B cell (primary cell): Measurements from ENCODE around the gene SH2B2. TPM values are rescaled to one million over a fixed set of nuclear protein-coding genes. Genes with fewer than 3 reads are reported as not detected.
"Not testable (repeated sequence)": the region's sequence is repeated elsewhere in the genome, so short reads cannot be mapped to it uniquely, and the experiment has no call there.

ENCODE experiments used
- ATAC-seq: fragments of 200-7000 bp; cut with Tn5 transposase; one replicate; pipeline ENCODE4 v1.10.0; 2021; ENCODE audit warnings: low read depth, mild to moderate bottlenecking, moderate number of reproducible peaks, moderate library complexity
- CTCF ChIA-PET: fragments of 350-600 bp; sonication (Branson Sonifier 250); formaldehyde crosslinking; loops from one replicate; lab custom pipeline; 2021; ENCODE audit warnings: antibody characterized with exemption, inconsistent platforms; lab: Charles Lee
- POLR2A ChIA-PET: fragments of 350-600 bp; sonication (Branson Sonifier 250); formaldehyde crosslinking; loops from one replicate; lab custom pipeline; 2021; ENCODE audit warnings: antibody characterized with exemption; lab: Charles Lee
- DNase-seq: peaks from one replicate; pipeline ENCODE4 v3.0.0; 2013
- H2AFZ ChIP-seq: 2 replicates; pipeline ENCODE4 v1.6.1; 2012; ENCODE audit warnings: mild to moderate bottlenecking, low read depth, low read length; ENCODE audit not compliant: insufficient read depth, poor library complexity, severe bottlenecking
- H3K27ac ChIP-seq, 2 donors: 1 replicate in 1 of 2; 2 replicates in 1 of 2; pipeline ENCODE4 v1.5.1; 2012 to 2013; ENCODE audit warnings: low read length in 2 of 2, mild to moderate bottlenecking in 2 of 2, moderate library complexity in 1 of 2
- H3K27me3 ChIP-seq, 4 experiments: fragments of 200-600 bp in 1 of 4; sonication (generic) in 1 of 4; replicated peaks in 1 of 4; 1 replicate in 2 of 4; 2 replicates in 2 of 4; pipeline versions ENCODE4 v1.6.1 to v1.7.0; 2013 to 2016; ENCODE audit warnings: low read length in 3 of 4, mild to moderate bottlenecking in 2 of 4, mixed read lengths in 1 of 4, moderate library complexity in 1 of 4; ENCODE audit not compliant: insufficient read depth in 4 of 4, control insufficient read depth in 3 of 4; ENCODE audit errors: control extremely low read depth in 1 of 4
- H3K36me3 ChIP-seq, 2 experiments: replicated peaks in 1 of 2; 1 replicate in 1 of 2; 2 replicates in 1 of 2; pipeline versions ENCODE4 v1.6.1 to v1.7.1; 2013; ENCODE audit warnings: low read length in 1 of 2; ENCODE audit not compliant: insufficient read depth in 2 of 2, control insufficient read depth in 1 of 2; ENCODE audit errors: control extremely low read depth in 1 of 2, extremely low read depth in 1 of 2
- H3K4me1 ChIP-seq, 2 donors: fragments of 200-600 bp in 1 of 2; sonication (generic) in 1 of 2; 1 replicate in 1 of 2; 2 replicates in 1 of 2; pipeline versions ENCODE4 v1.5.1 to v1.6.1; 2013 to 2017; ENCODE audit warnings: low read length in 2 of 2; ENCODE audit not compliant: control insufficient read depth in 2 of 2, insufficient read depth in 2 of 2
- H3K4me2 ChIP-seq: replicated peaks from 2 replicates; pipeline ENCODE3; 2012; ENCODE audit warnings: mild to moderate bottlenecking, low read depth, low read length; ENCODE audit not compliant: poor library complexity, severe bottlenecking
- H3K4me3 ChIP-seq, 5 experiments: fragments of 200-600 bp in 1 of 5; sonication (generic) in 1 of 5; 1 replicate in 3 of 5; 2 replicates in 2 of 5; pipeline versions ENCODE4 v1.5.1 to v1.7.0; 2011 to 2016; ENCODE audit warnings: low read length in 4 of 5, mild to moderate bottlenecking in 4 of 5, low read depth in 2 of 5, control low read depth in 1 of 5, moderate library complexity in 1 of 5; ENCODE audit not compliant: insufficient read depth in 1 of 5; ENCODE audit errors: control extremely low read depth in 1 of 5, extremely low read depth in 1 of 5
- H3K79me2 ChIP-seq: fragments of 200-600 bp; sonication (generic); one replicate; pipeline ENCODE4 v1.6.0; 2016; ENCODE audit warnings: low read length; ENCODE audit not compliant: control insufficient read depth, insufficient read depth
- H3K9ac ChIP-seq: fragments of 200-600 bp; sonication (generic); 2 replicates; pipeline ENCODE4 v1.6.1; 2017; ENCODE audit warnings: mild to moderate bottlenecking, low read length, moderate library complexity
- H3K9me3 ChIP-seq, 3 donors: one replicate each; pipeline versions ENCODE4 v1.6.1 to v1.7.1; 2013; ENCODE audit warnings: low read length in 2 of 3; ENCODE audit not compliant: control insufficient read depth in 2 of 3, insufficient read depth in 1 of 3; ENCODE audit errors: control extremely low read depth in 1 of 3
- H4K20me1 ChIP-seq: 2 replicates; pipeline ENCODE4 v1.6.0; 2012; ENCODE audit warnings: mild to moderate bottlenecking, low read length; ENCODE audit not compliant: insufficient read depth, control insufficient read depth, poor library complexity, severe bottlenecking
- H3K27ac Mint-ChIP-seq: one replicate; pipeline ENCODE4 v1.8.0; 2021; ENCODE audit warnings: mixed read lengths
- H3K27me3 Mint-ChIP-seq: one replicate; pipeline ENCODE4 v1.8.0; 2021; ENCODE audit warnings: mixed read lengths
- H3K4me1 Mint-ChIP-seq: one replicate; pipeline ENCODE4 v1.8.0; 2021; ENCODE audit warnings: mixed read lengths
- H3K4me3 Mint-ChIP-seq: one replicate; pipeline ENCODE4 v1.8.0; 2021; ENCODE audit warnings: mixed read lengths
- H3K9me3 Mint-ChIP-seq: one replicate; pipeline ENCODE4 v1.8.0; 2022; ENCODE audit warnings: mixed read lengths; ENCODE audit not compliant: insufficient read depth
- EZH2 ChIP-seq: IDR thresholded peaks from 2 replicates; pipeline ENCODE4 v1.6.1; 2012; ENCODE audit warnings: borderline replicate concordance, low read depth, mild to moderate bottlenecking, moderate library complexity, low read length; ENCODE audit not compliant: insufficient read depth, poor library complexity, severe bottlenecking
- WGBS: methylation state at CpG from one replicate; pipeline ENCODE4 v1.1.5; 2013; ENCODE audit warnings: missing lambda C conversion rate; ENCODE audit not compliant: insufficient coverage; 5-methylcytosine and 5-hydroxymethylcytosine counted together
- intact Hi-C: fragments of 100-400 bp; cut with micrococcal nuclease; formaldehyde crosslinking; loops from one replicate; pipeline ENCODE4 v1.10.0; 2022
- polyA plus RNA-seq: library from polyadenylated mRNA; depleted of rRNA; stranded (reverse); fragments of >200 nt; gene quantifications from 2 replicates; pipeline ENCODE4 v1.2.3, GENCODE V29; 2012
- total RNA-seq, 2 donors: library from RNA; stranded (reverse); fragments of 120-200 nt in 1 of 2; gene quantifications; 1 replicate in 1 of 2; 2 replicates in 1 of 2; pipeline versions ENCODE4 v1.2.3 to v1.2.4, GENCODE V29; 2013 to 2022
- TF ChIP-seq, protein P1 (sequence below): fragments of 200-600 bp; IDR thresholded peaks from one replicate; pipeline ENCODE4 v1.8.0; 2022; ENCODE audit warnings: antibody characterized with exemption, mild to moderate bottlenecking

SH2B2 gene
- total and polyA plus RNA-seq, 2 donors (not counting 1 experiment from before 2014, with no cell fraction given) = 41.2 to 95.4 TPM

DNA sequence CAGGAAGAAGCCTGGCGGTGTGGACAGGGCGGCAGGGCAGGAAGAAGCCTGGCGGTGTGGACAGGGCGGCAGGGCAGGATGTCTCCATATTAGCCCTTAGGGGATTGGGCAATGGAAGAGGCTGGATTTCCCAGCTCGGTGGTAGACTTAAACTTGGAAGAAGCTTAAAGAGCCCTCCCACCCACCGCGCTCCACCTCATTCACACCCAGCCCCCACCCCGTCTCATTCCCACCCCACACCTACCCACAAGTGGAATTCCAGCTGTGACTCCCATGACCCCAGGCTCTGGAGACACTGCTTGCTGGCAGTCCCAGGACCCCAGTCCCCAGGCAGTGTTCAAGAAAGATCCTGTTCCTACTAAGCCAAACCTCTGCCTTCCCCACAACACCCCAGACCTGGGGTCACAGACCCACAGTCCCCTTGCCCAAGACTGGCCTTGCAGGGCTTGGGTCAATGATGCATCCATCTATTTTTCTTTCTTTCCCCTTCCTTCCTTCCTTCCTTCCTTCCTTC, 35.6 kb downstream of the SH2B2 start:
- Mint-ChIP-seq H3K9me3 (no peaks in the 10 kb centered on the region), H3K27me3 (no peaks in the 10 kb centered on the region), H3K4me1 (peaks cover 31% of the 10 kb centered on the region), H3K4me3 (no peak overlapping the region), H3K27ac (no peak overlapping the region)
- ATAC-seq (no peak), DNase-seq (no peak)
- POLR2A ChIA-PET = interaction anchor here (1.1 to 2.1 kb wide), 3 partner anchors 14 to 43 kb away, joined by 3 to 8 read pairs (median 7); partner anchors contain the start of gene SH2B2
- intact Hi-C loops = no loop called here
- Histone ChIP-seq H3K27me3 (no peaks in the 10 kb centered on the region), H3K27ac (no peak overlapping the region), H3K36me3 (peaks cover 3 to 38% of the 10 kb centered on the region in 2 experiments), H3K4me3 (no peak overlapping the region), H2AFZ (no peak overlapping the region), H3K4me2 (no peak overlapping the region), H3K79me2 (no peaks in the 10 kb centered on the region), H3K9me3 (no peaks in the 10 kb centered on the region), H3K4me1 (peaks cover 7 to 8% of the 10 kb centered on the region in 2 donors), H4K20me1 (peaks cover 14% of the 10 kb centered on the region), H3K9ac (no peak overlapping the region)
- TF ChIP-seq, protein P1, sequence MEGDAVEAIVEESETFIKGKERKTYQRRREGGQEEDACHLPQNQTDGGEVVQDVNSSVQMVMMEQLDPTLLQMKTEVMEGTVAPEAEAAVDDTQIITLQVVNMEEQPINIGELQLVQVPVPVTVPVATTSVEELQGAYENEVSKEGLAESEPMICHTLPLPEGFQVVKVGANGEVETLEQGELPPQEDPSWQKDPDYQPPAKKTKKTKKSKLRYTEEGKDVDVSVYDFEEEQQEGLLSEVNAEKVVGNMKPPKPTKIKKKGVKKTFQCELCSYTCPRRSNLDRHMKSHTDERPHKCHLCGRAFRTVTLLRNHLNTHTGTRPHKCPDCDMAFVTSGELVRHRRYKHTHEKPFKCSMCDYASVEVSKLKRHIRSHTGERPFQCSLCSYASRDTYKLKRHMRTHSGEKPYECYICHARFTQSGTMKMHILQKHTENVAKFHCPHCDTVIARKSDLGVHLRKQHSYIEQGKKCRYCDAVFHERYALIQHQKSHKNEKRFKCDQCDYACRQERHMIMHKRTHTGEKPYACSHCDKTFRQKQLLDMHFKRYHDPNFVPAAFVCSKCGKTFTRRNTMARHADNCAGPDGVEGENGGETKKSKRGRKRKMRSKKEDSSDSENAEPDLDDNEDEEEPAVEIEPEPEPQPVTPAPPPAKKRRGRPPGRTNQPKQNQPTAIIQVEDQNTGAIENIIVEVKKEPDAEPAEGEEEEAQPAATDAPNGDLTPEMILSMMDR = no peak
- TF ChIP-seq EZH2 = no peak
- WGBS = 96% methylated on average over 3 of the region's 8 CpGs
- CTCF ChIA-PET = interaction anchor here (1.0 to 5.3 kb wide), 5 partner anchors 9 to 69 kb away, joined by 3 to 39 read pairs (median 6); partner anchors contain the start of gene SH2B2

- H3K4me1 ChIP-seq = peaks cover 7 to 8% of the 10 kb centered on the region in 2 donors
- H3K27me3 ChIP-seq = no peaks in the 10 kb centered on the region
- H3K9ac ChIP-seq = no peak overlapping the region
- CTCF ChIA-PET = no interaction called here
- H3K4me2 ChIP-seq = no peak overlapping the region
- H3K27ac Mint-ChIP-seq = peak overlapping the region; percentile 46
- H4K20me1 ChIP-seq = peaks cover 14% of the 10 kb centered on the region
- H3K4me1 Mint-ChIP-seq = peaks cover 34% of the 10 kb centered on the region
- no peaks in the 10 kb centered on the region for H3K79me2 ChIP-seq
- DNase-seq (no peak), ATAC-seq (no peak)
- POLR2A ChIA-PET = interaction anchor here (0.7 kb wide), 1 partner anchor 11 kb away, joined by 5 read pairs; no protein-coding TSS in a partner anchor
- no peaks in the 10 kb centered on the region for H3K9me3 Mint-ChIP-seq
- TF ChIP-seq, protein P1 = no peak
- TF ChIP-seq EZH2 = no peak
- 88% methylated on average over 5 of the region's 5 CpGs for WGBS
- H2AFZ ChIP-seq = no peak overlapping the region
- intact Hi-C loops = no loop called here
- H3K9me3 ChIP-seq = no peaks in the 10 kb centered on the region
- no peak overlapping the region for H3K27ac ChIP-seq
- H3K36me3 ChIP-seq = peaks cover 1 to 23% of the 10 kb centered on the region in 2 experiments
- H3K27me3 Mint-ChIP-seq = no peaks in the 10 kb centered on the region
- H3K4me3 ChIP-seq = no peak overlapping the region
- H3K4me3 Mint-ChIP-seq = no peak overlapping the region
These were observed 37.2 kb downstream of the SH2B2 start for GRCh38 chr7:102323914-102324195.

DNA sequence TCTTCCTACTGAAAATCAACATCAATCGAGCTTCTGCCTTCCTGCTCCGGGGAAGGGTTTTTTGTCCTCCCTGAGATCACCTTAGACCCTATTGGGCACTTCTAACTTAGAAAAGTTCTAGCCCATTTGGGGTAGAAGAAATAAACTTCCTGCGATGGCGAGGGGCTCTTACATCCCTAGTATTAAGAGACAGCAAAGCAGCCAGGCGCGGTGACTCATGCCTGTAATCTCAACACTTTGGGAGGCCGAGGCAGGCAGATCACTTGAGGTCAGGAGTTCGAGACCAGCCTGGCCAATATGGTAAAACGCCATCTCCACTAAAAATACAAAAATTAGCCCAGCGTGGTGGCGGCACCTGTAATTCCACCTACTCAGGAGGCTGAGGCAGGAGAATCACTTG, 38.4 kb downstream of the SH2B2 start:
- H3K27me3 Mint-ChIP-seq, ATAC-seq, H3K27ac Mint-ChIP-seq, DNase-seq, H3K79me2 ChIP-seq, H3K9ac ChIP-seq, H3K4me1 ChIP-seq, H3K27me3 ChIP-seq, H2AFZ ChIP-seq, CTCF ChIA-PET, H3K27ac ChIP-seq, H3K4me2 ChIP-seq, intact Hi-C loops, H3K9me3 Mint-ChIP-seq, H4K20me1 ChIP-seq, H3K4me3 ChIP-seq, H3K9me3 ChIP-seq, H3K4me3 Mint-ChIP-seq: not testable (repeated sequence)
- H3K4me1 Mint-ChIP-seq = peaks cover 28% of the 10 kb centered on the region
- WGBS = 94% methylated on average over 5 of the region's 11 CpGs
- POLR2A ChIA-PET = interaction anchor here (0.7 kb wide), 1 partner anchor 17 kb away, joined by 7 read pairs; no protein-coding TSS in a partner anchor
- peaks cover 0 to 11% of the 10 kb centered on the region in 2 experiments for H3K36me3 ChIP-seq
